Measurements from ENCODE around the gene SERPINA9.

GRCh38 chr14:94458096-94458495, 17.9 kb downstream of the SERPINA9 start:
- TF ChIP-seq EZH2 (IDR thresholded peaks at IDR 0.05; ENCODE audit: insufficient read depth, poor library complexity, severe bottlenecking) (no peak), EZH2phosphoT487 (IDR thresholded peaks at IDR 0.05; ENCODE audit: insufficient read depth, low read depth) (no peak)

All from GM23248 (cell line).